Loucy (cell line): Measurements from ENCODE around the gene ERI2.
A peak's percentile ranks its signal among the peaks of the same experiment; 100 is the strongest.

Source experiments
- H2AFZ ChIP-seq: fragments of 200-600 bp; sonication (generic); 2 replicates; pipeline ENCODE4 v1.6.0; 2016; ENCODE audit warnings: antibody characterized with exemption, mild to moderate bottlenecking, low read length, moderate library complexity
- H3F3A ChIP-seq: fragments of 200-600 bp; 2 replicates; pipeline ENCODE4 v1.6.0; 2016; ENCODE audit warnings: antibody characterized with exemption, low read depth, mild to moderate bottlenecking
- H3K27me3 ChIP-seq: fragments of 200-600 bp; sonication (generic); 2 replicates; pipeline ENCODE4 v1.6.1; 2014; ENCODE audit warnings: low read length, mild to moderate bottlenecking; ENCODE audit not compliant: insufficient read depth, poor library complexity, severe bottlenecking
- H3K36me3 ChIP-seq: fragments of 200-600 bp; sonication (generic); 2 replicates; pipeline ENCODE4 v1.6.1; 2016; ENCODE audit warnings: low read length; ENCODE audit not compliant: insufficient read depth
- H3K4me1 ChIP-seq: fragments of 200-600 bp; sonication (generic); 2 replicates; pipeline ENCODE4 v1.5.1; 2014; ENCODE audit warnings: low read length, mild to moderate bottlenecking; ENCODE audit not compliant: insufficient read depth, poor library complexity, severe bottlenecking
- H3K4me2 ChIP-seq: fragments of 200-600 bp; sonication (generic); 2 replicates; pipeline ENCODE4 v1.6.0; 2014; ENCODE audit warnings: antibody characterized with exemption, low read length, low read depth, mild to moderate bottlenecking; ENCODE audit not compliant: poor library complexity, severe bottlenecking
- H3K4me3 ChIP-seq: fragments of 200-600 bp; sonication (generic); 2 replicates; pipeline ENCODE4 v1.5.1; 2014; ENCODE audit warnings: low read length, mild to moderate bottlenecking, mixed read lengths; ENCODE audit not compliant: poor library complexity, severe bottlenecking
- H3K79me2 ChIP-seq: fragments of 200-600 bp; sonication (generic); 2 replicates; pipeline ENCODE4 v1.6.1; 2014; ENCODE audit warnings: low read length; ENCODE audit not compliant: insufficient read depth
- H3K9ac ChIP-seq: fragments of 200-600 bp; sonication (generic); 2 replicates; pipeline ENCODE4 v1.6.0; 2014; ENCODE audit warnings: mild to moderate bottlenecking, low read depth, low read length, moderate library complexity; ENCODE audit not compliant: poor library complexity, severe bottlenecking
- H3K9me2 ChIP-seq: fragments of 200-600 bp; sonication (generic); replicated peaks from 2 replicates; pipeline ENCODE4 v1.6.1; 2016; ENCODE audit warnings: low read depth, low read length, mixed read lengths
- H3K9me3 ChIP-seq: fragments of 200-600 bp; sonication (generic); 2 replicates; pipeline ENCODE4 v1.6.1; 2014; ENCODE audit warnings: mild to moderate bottlenecking, antibody characterized with exemption, low read length, low read depth; ENCODE audit not compliant: insufficient read depth
- H4K20me1 ChIP-seq: fragments of 200-600 bp; sonication (generic); 2 replicates; pipeline ENCODE4 v1.6.0; 2014; ENCODE audit warnings: antibody characterized with exemption, low read length, mild to moderate bottlenecking; ENCODE audit not compliant: insufficient read depth, poor library complexity, severe bottlenecking
- CTCF ChIP-seq: fragments of 200-600 bp; sonication (generic); conservative IDR thresholded peaks from 2 replicates; pipeline ENCODE4 v1.5.1; 2014; ENCODE audit warnings: mild to moderate bottlenecking, antibody characterized with exemption, low read length
- EZH2phosphoT487 ChIP-seq: fragments of 200-600 bp; IDR thresholded peaks from 2 replicates; pipeline ENCODE4 v1.6.1; 2018; ENCODE audit warnings: antibody characterized with exemption, mild to moderate bottlenecking, moderate library complexity, borderline replicate concordance

ERI2 gene

GRCh38 chr16:20826039-20826566 is 19.8 kb upstream of the ERI2 start:
- H3F3A ChIP-seq = no peaks in the 10 kb centered on the region
- no peaks in the 10 kb centered on the region for H3K9me3 ChIP-seq
- no peak overlapping the region for H3K4me2 ChIP-seq
- peak overlapping the region; percentile 3 for H3K9ac ChIP-seq
- no peak overlapping the region for H2AFZ ChIP-seq
- no peaks in the 10 kb centered on the region for H4K20me1 ChIP-seq
- H3K27me3 ChIP-seq = no peaks in the 10 kb centered on the region
- no peak overlapping the region for H3K4me3 ChIP-seq
- no peak for TF ChIP-seq CTCF
- TF ChIP-seq EZH2phosphoT487 = no peak
- no peaks in the 10 kb centered on the region for H3K79me2 ChIP-seq
- peaks cover 35% of the 10 kb centered on the region for H3K36me3 ChIP-seq
- peaks cover 49% of the 10 kb centered on the region for H3K4me1 ChIP-seq
- H3K9me2 ChIP-seq = no peaks in the 10 kb centered on the region

- Histone ChIP-seq H3K4me2 (peak overlapping the region; percentile 53), H3K4me3 (peak overlapping the region; percentile 46), H3K27me3 (no peaks in the 10 kb centered on the region), H3K9me2 (no peaks in the 10 kb centered on the region), H3K9ac (peak overlapping the region; percentile 42), H3K36me3 (peaks cover 19% of the 10 kb centered on the region), H4K20me1 (no peaks in the 10 kb centered on the region), H3F3A (no peaks in the 10 kb centered on the region), H3K79me2 (no peaks in the 10 kb centered on the region), H3K4me1 (peaks cover 53% of the 10 kb centered on the region), H2AFZ (peak overlapping the region; percentile 44; the same call in 1 of the 2 replicates), H3K9me3 (no peaks in the 10 kb centered on the region)
- no peak for TF ChIP-seq CTCF
- no peak for TF ChIP-seq EZH2phosphoT487
These were observed 16.5 kb upstream of the ERI2 start for GRCh38 chr16:20822521-20823325.

- H4K20me1 ChIP-seq = no peaks in the 10 kb centered on the region
- H3K9me2 ChIP-seq = no peaks in the 10 kb centered on the region
- no peaks in the 10 kb centered on the region for H3F3A ChIP-seq
- H3K79me2 ChIP-seq = no peaks in the 10 kb centered on the region
- peaks cover 10% of the 10 kb centered on the region for H3K36me3 ChIP-seq
- no peaks in the 10 kb centered on the region for H3K27me3 ChIP-seq
- H3K4me1 ChIP-seq = peaks cover 54% of the 10 kb centered on the region
- H3K4me2 ChIP-seq = peak overlapping the region; percentile 53
- TF ChIP-seq CTCF = no peak
- no peak for TF ChIP-seq EZH2phosphoT487
- H3K9ac ChIP-seq = peak overlapping the region; percentile 42
- H3K9me3 ChIP-seq = no peaks in the 10 kb centered on the region
- peak overlapping the region; percentile 46 for H3K4me3 ChIP-seq
- no peak overlapping the region for H2AFZ ChIP-seq
These were observed 15.4 kb upstream of the ERI2 start for GRCh38 chr16:20821682-20822081.
